Stomach (tissue), 9 donors: ENCODE results near the gene DISC1. TPM values are rescaled to one million over a fixed set of nuclear protein-coding genes. Genes with fewer than 3 reads are reported as not detected.

Experiments used
- DNase-seq, 2 donors: peaks; one replicate each; pipeline versions ENCODE4 v3.0.0 to v3.0.0-alpha.2; 2013 to 2019
- H3K27ac ChIP-seq, 5 donors: fragments of 200-600 bp in 4 of 5; sonication (generic) in 4 of 5; one replicate each; pipeline ENCODE4 v1.5.1; 2013 to 2019; ENCODE audit warnings: mild to moderate bottlenecking in 1 of 5, moderate library complexity in 1 of 5
- H3K27me3 ChIP-seq, 3 donors: fragments of 200-600 bp; sonication (generic); one replicate each; pipeline ENCODE4 v1.5.1; 2017 to 2019; ENCODE audit warnings: mixed run types in 1 of 3
- H3K36me3 ChIP-seq, 4 donors: fragments of 200-600 bp; sonication (generic); 1 replicate in 3 of 4; 2 replicates in 1 of 4; pipeline ENCODE4 v1.5.1; 2016 to 2019
- H3K4me1 ChIP-seq, 4 donors: fragments of 200-600 bp; sonication (generic); one replicate each; pipeline ENCODE4 v1.5.1; 2016 to 2019
- H3K4me3 ChIP-seq, 4 donors: fragments of 200-600 bp; sonication (generic) in 3 of 4; one replicate each; pipeline ENCODE4 v1.5.1; 2016 to 2019; ENCODE audit warnings: mild to moderate bottlenecking in 1 of 4
- H3K9me3 ChIP-seq, 4 donors: fragments of 200-600 bp; sonication (generic); one replicate each; pipeline ENCODE4 v1.5.1; 2016 to 2019
- CTCF ChIP-seq, 7 experiments: fragments of 450-650 bp in 4 of 7; fragments of 200-600 bp in 3 of 7; sonication (generic) in 3 of 7; IDR thresholded peaks; one replicate each; pipeline ENCODE4 v1.5.1; 2016 to 2019; ENCODE audit warnings: antibody characterized with exemption in 7 of 7, control low read depth in 2 of 7, mild to moderate bottlenecking in 1 of 7
- EP300 ChIP-seq: sonication (generic); formaldehyde crosslinking; IDR thresholded peaks from one replicate; pipeline ENCODE4 v1.6.1; 2017; ENCODE audit warnings: antibody characterized with exemption
- POLR2A ChIP-seq, 4 donors: fragments of 450-650 bp; IDR thresholded peaks; one replicate each; pipeline ENCODE4 v1.6.1; 2016; ENCODE audit warnings: antibody characterized with exemption in 4 of 4, control low read depth in 2 of 4, mild to moderate bottlenecking in 1 of 4, moderate library complexity in 1 of 4
- POLR2AphosphoS5 ChIP-seq, 3 donors: sonication (generic); formaldehyde crosslinking; IDR thresholded peaks; one replicate each; pipeline ENCODE4 v1.6.1; 2016; ENCODE audit warnings: antibody characterized with exemption in 3 of 3
- WGBS, 5 donors: extraction: QIAGEN DNeasy Blood & Tissue Kit in 3 of 5; methylation state at CpG; one replicate each; pipeline versions ENCODE4 v1.1.5 to v1.1.7; 2013 to 2018; 5-methylcytosine and 5-hydroxymethylcytosine counted together
- intact Hi-C: fragments of 100-400 bp; cut with DNase I; formaldehyde crosslinking; loops from one replicate; pipeline ENCODE4 v1.15.1; 2023; ENCODE audit warnings: low total_unique reads
- polyA plus RNA-seq, 3 donors: library from polyadenylated mRNA; stranded (reverse); fragments of 200-250 nt; gene quantifications; one replicate each; pipeline ENCODE4 v1.2.3, GENCODE V29; 2013
- total RNA-seq, 5 donors: library from RNA; depleted of rRNA; stranded (reverse); fragments of >200 nt; gene quantifications; one replicate each; pipeline versions ENCODE4 v1.1.0 to v1.2.3, GENCODE V29; 2014 to 2016
- donor health status: healthy with polysubstance abuse.
- donor health status: Bipolar disorder and iron deficiency.
- donor health status: healthy.

DISC1 gene
- total and polyA plus RNA-seq, 8 donors, result 0.43 to 29.8 (median 1.6) TPM

DNA sequence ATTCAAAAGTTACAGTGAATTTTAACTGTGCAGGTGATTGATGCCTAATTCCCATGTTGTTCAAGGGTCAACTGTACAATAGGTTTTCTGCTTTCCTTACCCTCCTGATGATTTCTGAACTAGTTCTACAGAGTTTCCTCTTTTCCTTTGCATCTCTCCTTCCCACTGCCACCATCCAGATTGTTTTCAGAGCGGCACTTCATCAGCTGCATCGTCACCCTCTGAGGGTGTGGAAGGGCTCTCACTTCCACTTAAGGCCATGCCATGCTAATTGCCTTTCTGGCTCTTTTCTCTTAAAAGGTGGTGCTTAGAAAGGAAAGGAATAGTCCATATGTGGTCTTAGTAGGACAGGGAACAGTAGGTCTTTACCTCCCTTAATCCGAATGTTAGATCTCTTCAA lies 39.1 kb downstream of the DISC1 start:
- TF ChIP-seq POLR2AphosphoS5 (IDR thresholded peaks at IDR 0.05), result no peak
- TF ChIP-seq POLR2A (IDR thresholded peaks at IDR 0.05), result no peak
- no peak for TF ChIP-seq CTCF (IDR thresholded peaks at IDR 0.05)
- no peak for TF ChIP-seq EP300
- no peaks in the 10 kb centered on the region for H3K27me3 ChIP-seq
- no peak for DNase-seq
- no peaks in the 10 kb centered on the region for H3K4me1 ChIP-seq
- H3K4me3 ChIP-seq, result no peak overlapping the region
- H3K27ac ChIP-seq, result no peak overlapping the region
- intact Hi-C loops, result no loop called here
- 87 to 98% (median 97%) methylated on average over 3 of the region's 3 CpGs for WGBS, 5 donors
- H3K9me3 ChIP-seq, result peaks cover 0 to 18% (median 12%) of the 10 kb centered on the region in 4 donors
- no peaks in the 10 kb centered on the region for H3K36me3 ChIP-seq

DNA sequence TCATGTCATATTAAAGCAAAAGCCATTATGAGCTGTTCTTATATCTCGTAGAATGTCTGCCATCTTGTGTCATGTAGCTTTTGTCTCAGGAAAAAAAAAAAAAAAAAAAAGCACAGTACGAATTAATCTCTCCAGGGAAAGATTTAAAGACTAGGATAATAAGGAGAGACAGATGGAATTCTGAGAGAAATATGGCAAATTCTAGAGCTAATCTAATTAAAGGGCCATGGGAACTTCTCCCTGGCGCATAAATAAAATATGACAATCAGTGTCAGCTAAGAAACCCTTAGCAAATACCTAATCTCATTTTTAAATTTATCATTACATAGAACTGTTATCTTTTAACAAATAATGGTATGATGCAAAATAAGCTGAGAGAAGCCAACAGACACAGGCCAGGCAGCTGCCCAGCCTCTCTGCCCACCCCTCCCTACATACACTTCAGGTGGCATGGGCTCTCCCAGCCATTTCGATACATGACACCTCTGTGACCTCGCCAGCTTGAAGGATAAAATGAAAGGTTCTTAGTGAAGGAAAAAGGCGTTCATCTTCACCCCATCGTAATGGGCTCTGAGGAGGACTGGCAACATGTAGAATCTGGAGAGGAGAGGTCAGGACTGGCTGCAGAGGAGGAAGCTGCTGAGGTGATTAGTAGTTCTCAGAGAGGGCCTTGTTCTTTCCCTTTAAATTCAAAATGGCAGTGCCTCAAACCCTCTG lies 39.8 kb downstream of the DISC1 start:
- no peak for TF ChIP-seq CTCF (IDR thresholded peaks at IDR 0.05)
- no peak for TF ChIP-seq EP300
- no peak for TF ChIP-seq POLR2A (IDR thresholded peaks at IDR 0.05)
- no peak for TF ChIP-seq POLR2AphosphoS5 (IDR thresholded peaks at IDR 0.05)
- H3K27me3 ChIP-seq, result no peaks in the 10 kb centered on the region
- no peak for DNase-seq
- H3K4me3 ChIP-seq, result no peak overlapping the region
- H3K27ac ChIP-seq, result no peak overlapping the region
- 79 to 90% (median 86%) methylated on average over 7 of the region's 7 CpGs for WGBS, 5 donors
- intact Hi-C loops, result no loop called here
- no peaks in the 10 kb centered on the region for H3K36me3 ChIP-seq
- H3K4me1 ChIP-seq, result no peaks in the 10 kb centered on the region
- peaks cover 0 to 21% (median 14%) of the 10 kb centered on the region in 4 donors for H3K9me3 ChIP-seq

DNA sequence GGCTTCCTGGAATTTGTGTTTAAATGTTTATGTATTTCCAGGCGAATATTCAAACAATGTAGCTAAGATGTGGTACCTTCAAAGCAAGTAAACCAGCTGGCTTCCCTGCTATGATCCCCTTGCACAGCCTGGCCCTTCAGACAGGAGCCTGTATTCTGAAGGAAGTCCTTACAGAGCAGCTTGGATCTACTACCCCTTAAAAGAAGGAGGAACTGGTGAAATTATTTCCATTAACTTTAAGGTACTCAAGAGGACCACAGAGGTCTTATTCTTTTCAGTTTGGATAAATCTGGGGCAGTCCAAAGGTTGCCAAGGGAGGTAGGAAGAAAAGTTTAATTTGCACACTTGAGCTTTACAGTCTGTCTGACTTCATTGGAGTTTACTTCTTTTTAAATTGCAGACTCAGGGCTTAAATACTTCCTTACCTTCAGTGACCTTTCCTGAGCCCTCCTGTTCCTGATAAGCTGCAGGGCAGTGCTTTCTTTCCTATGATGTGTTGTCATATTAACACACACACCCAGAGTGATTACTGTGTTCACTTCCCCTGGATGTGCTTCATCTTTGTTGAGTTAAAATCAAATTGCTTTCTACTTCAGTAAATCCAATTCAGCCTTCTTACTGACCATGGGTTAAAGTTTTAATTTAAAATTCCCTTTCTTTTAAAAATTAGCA lies 40.5 kb downstream of the DISC1 start:
- 40 to 67% (median 41%) methylated on average over 1 of the region's 1 CpG for WGBS, 5 donors
- no peak overlapping the region for H3K4me3 ChIP-seq
- intact Hi-C loops, result no loop called here
- no peak overlapping the region for H3K27ac ChIP-seq
- no peaks in the 10 kb centered on the region for H3K36me3 ChIP-seq
- H3K9me3 ChIP-seq, result peaks cover 0 to 21% (median 14%) of the 10 kb centered on the region in 4 donors
- H3K4me1 ChIP-seq, result no peaks in the 10 kb centered on the region
- peak in 1 of 2 donors; percentile 16 for DNase-seq
- no peaks in the 10 kb centered on the region for H3K27me3 ChIP-seq
- TF ChIP-seq EP300, result no peak
- TF ChIP-seq POLR2A (IDR thresholded peaks at IDR 0.05), result no peak
- TF ChIP-seq POLR2AphosphoS5 (IDR thresholded peaks at IDR 0.05), result no peak
- no peak for TF ChIP-seq CTCF (IDR thresholded peaks at IDR 0.05)

GRCh38 chr1:231667896-231668506 lies 41.4 kb downstream of the DISC1 start:
- peaks cover 0 to 18% (median 13%) of the 10 kb centered on the region in 4 donors for H3K9me3 ChIP-seq
- no peaks in the 10 kb centered on the region for H3K4me1 ChIP-seq
- TF ChIP-seq POLR2AphosphoS5 (IDR thresholded peaks at IDR 0.05) (no peak), POLR2A (IDR thresholded peaks at IDR 0.05) (no peak)
- H3K27me3 ChIP-seq, result no peaks in the 10 kb centered on the region
- 79 to 90% (median 89%) methylated on average over 3 of the region's 3 CpGs for WGBS, 5 donors
- no peak overlapping the region for H3K27ac ChIP-seq
- H3K36me3 ChIP-seq, result no peaks in the 10 kb centered on the region
- H3K4me3 ChIP-seq, result no peak overlapping the region
- no peak for DNase-seq
- intact Hi-C loops, result no loop called here
